H9 (cell line): ENCODE results near the gene FOXO1. TPM values are rescaled to one million over a fixed set of nuclear protein-coding genes. Genes with fewer than 3 reads are reported as not detected.

Source experiments
- DNase-seq: peaks from one replicate; pipeline ENCODE4 v3.0.0-alpha.2; 2017
- H2AFZ ChIP-seq: one replicate; pipeline ENCODE4 v1.6.1; 2013; ENCODE audit warnings: mild to moderate bottlenecking, low read length, control low read depth, moderate library complexity
- H2AK5ac ChIP-seq: 2 replicates; pipeline ENCODE4 v1.6.1; 2013; ENCODE audit warnings: low read length, control low read depth, mixed read lengths; ENCODE audit not compliant: insufficient read length
- H2BK120ac ChIP-seq: one replicate; pipeline ENCODE4 v1.6.1; 2013; ENCODE audit warnings: low read depth, mild to moderate bottlenecking, low read length, control low read depth, inconsistent platforms; ENCODE audit not compliant: poor library complexity, severe bottlenecking
- H2BK12ac ChIP-seq: 2 replicates; pipeline ENCODE4 v1.6.1; 2013; ENCODE audit warnings: low read length, control low read depth, mixed read lengths, low read depth; ENCODE audit not compliant: insufficient read length
- H2BK15ac ChIP-seq: 2 replicates; pipeline ENCODE4 v1.6.1; 2013; ENCODE audit warnings: low read depth, low read length, control low read depth
- H2BK20ac ChIP-seq: one replicate; pipeline ENCODE4 v1.6.1; 2013; ENCODE audit warnings: low read depth, mild to moderate bottlenecking, low read length, control low read depth, inconsistent platforms; ENCODE audit not compliant: poor library complexity, severe bottlenecking
- H2BK5ac ChIP-seq: 2 replicates; pipeline ENCODE4 v1.6.1; 2013; ENCODE audit warnings: low read length, control low read depth, mixed read lengths; ENCODE audit not compliant: insufficient read length
- H3K14ac ChIP-seq: 2 replicates; pipeline ENCODE4 v1.6.1; 2013; ENCODE audit warnings: low read length, control low read depth; ENCODE audit not compliant: insufficient read depth
- H3K18ac ChIP-seq: 2 replicates; pipeline ENCODE4 v1.6.1; 2013; ENCODE audit warnings: low read depth, mild to moderate bottlenecking, mixed read lengths, low read length, control low read depth; ENCODE audit not compliant: insufficient read length
- H3K23ac ChIP-seq: 2 replicates; pipeline ENCODE4 v1.6.1; 2013; ENCODE audit warnings: low read length, control low read depth, mixed read lengths, low read depth; ENCODE audit not compliant: insufficient read length
- H3K23me2 ChIP-seq: 2 replicates; pipeline ENCODE4 v1.6.1; 2013; ENCODE audit warnings: low read depth, mild to moderate bottlenecking, mixed read lengths, low read length, control low read depth; ENCODE audit not compliant: insufficient read length, poor library complexity, severe bottlenecking
- H3K27ac ChIP-seq: 2 replicates; pipeline ENCODE4 v1.5.1; 2013; ENCODE audit warnings: low read length, control low read depth, mixed read lengths, low read depth; ENCODE audit not compliant: insufficient read length
- H3K27me3 ChIP-seq: 2 replicates; pipeline ENCODE4 v1.6.1; 2013; ENCODE audit warnings: low read length, control low read depth, inconsistent platforms; ENCODE audit not compliant: insufficient read depth
- H3K4ac ChIP-seq: 2 replicates; pipeline ENCODE4 v1.6.1; 2013; ENCODE audit warnings: low read depth, mild to moderate bottlenecking, control low read depth, inconsistent platforms, low read length, moderate library complexity
- H3K4me1 ChIP-seq: 2 replicates; pipeline ENCODE4 v1.6.1; 2013; ENCODE audit warnings: low read length, control low read depth, inconsistent platforms; ENCODE audit not compliant: insufficient read depth
- H3K4me2 ChIP-seq: 2 replicates; pipeline ENCODE4 v1.6.1; 2013; ENCODE audit warnings: low read length, control low read depth, mixed read lengths; ENCODE audit not compliant: insufficient read length, insufficient read depth
- H3K56ac ChIP-seq: 2 replicates; pipeline ENCODE4 v1.6.1; 2013; ENCODE audit warnings: low read depth, mild to moderate bottlenecking, mixed read lengths, low read length, control low read depth; ENCODE audit not compliant: insufficient read length
- H3K79me1 ChIP-seq: 2 replicates; pipeline ENCODE4 v1.6.1; 2013; ENCODE audit warnings: low read depth, mild to moderate bottlenecking, moderate library complexity, low read length, control low read depth, inconsistent platforms; ENCODE audit not compliant: insufficient read depth, poor library complexity, severe bottlenecking
- H3K79me2 ChIP-seq: 2 replicates; pipeline ENCODE4 v1.6.1; 2013; ENCODE audit warnings: low read length, control low read depth, inconsistent platforms; ENCODE audit not compliant: insufficient read depth
- H3K9ac ChIP-seq: 2 replicates; pipeline ENCODE4 v1.6.1; 2013; ENCODE audit warnings: low read length, control low read depth, mixed read lengths; ENCODE audit not compliant: insufficient read length; ENCODE audit errors: extremely low read depth
- H3K9me3 ChIP-seq: one replicate; pipeline ENCODE4 v1.6.1; 2013; ENCODE audit warnings: low read depth, low read length, inconsistent platforms; ENCODE audit not compliant: control insufficient read depth
- H3T11ph ChIP-seq: one replicate; pipeline ENCODE4 v1.6.1; 2013; ENCODE audit warnings: mild to moderate bottlenecking, low read length, control low read depth, inconsistent platforms
- H4K20me1 ChIP-seq: one replicate; pipeline ENCODE4 v1.6.1; 2013; ENCODE audit not compliant: control insufficient read depth, insufficient read length, insufficient read depth
- H4K5ac ChIP-seq: 2 replicates; pipeline ENCODE4 v1.6.1; 2013; ENCODE audit warnings: low read depth, mild to moderate bottlenecking, mixed read lengths, low read length, control low read depth; ENCODE audit not compliant: insufficient read length
- H4K8ac ChIP-seq: replicated peaks from 2 replicates; pipeline ENCODE4 v1.6.1; 2013; ENCODE audit warnings: low read length, control low read depth, mixed read lengths, low read depth; ENCODE audit not compliant: insufficient read length
- H4K91ac ChIP-seq: 2 replicates; pipeline ENCODE4 v1.6.1; 2013; ENCODE audit warnings: low read depth, mild to moderate bottlenecking, moderate library complexity, mixed read lengths, low read length, control low read depth; ENCODE audit not compliant: insufficient read length
- H3K27ac Mint-ChIP-seq, 3 experiments: 2 replicates in 2 of 3; 3 replicates in 1 of 3; pipeline ENCODE4 v1.8.0; 2020 to 2021; ENCODE audit warnings: mixed read lengths in 3 of 3, mild to moderate bottlenecking in 1 of 3, moderate library complexity in 1 of 3
- H3K27me3 Mint-ChIP-seq: 2 replicates; pipeline ENCODE4 v1.8.0; 2021; ENCODE audit warnings: low read depth, mild to moderate bottlenecking, moderate library complexity, mixed read lengths
- H3K36me3 Mint-ChIP-seq, 3 experiments: 2 replicates in 2 of 3; 3 replicates in 1 of 3; pipeline ENCODE4 v1.8.0; 2020 to 2021; ENCODE audit warnings: low read depth in 3 of 3, mixed read lengths in 3 of 3; ENCODE audit not compliant: insufficient read depth in 1 of 3
- H3K4me1 Mint-ChIP-seq, 2 experiments: 2 replicates each; pipeline ENCODE4 v1.8.0; 2020; ENCODE audit warnings: mixed read lengths in 2 of 2
- H3K4me3 Mint-ChIP-seq, 2 experiments: 2 replicates in 1 of 2; 3 replicates in 1 of 2; pipeline ENCODE4 v1.8.0; 2020 to 2021; ENCODE audit warnings: mild to moderate bottlenecking in 2 of 2, mixed read lengths in 2 of 2, moderate library complexity in 1 of 2
- H3K9me3 Mint-ChIP-seq, 2 experiments: 2 replicates in 1 of 2; 3 replicates in 1 of 2; pipeline ENCODE4 v1.8.0; 2020; ENCODE audit warnings: mild to moderate bottlenecking in 2 of 2, mixed read lengths in 2 of 2, moderate library complexity in 1 of 2
- WGBS: extraction: QIAGEN DNeasy Blood & Tissue Kit; methylation state at CpG from one replicate; pipeline ENCODE4 v1.1.7; 2013; ENCODE audit warnings: missing lambda C conversion rate, low lambda C conversion rate, mixed read lengths; ENCODE audit not compliant: insufficient read length; ENCODE audit errors: extremely low coverage; 5-methylcytosine and 5-hydroxymethylcytosine counted together
- total RNA-seq: library from RNA; stranded (reverse); gene quantifications from 2 replicates; pipeline ENCODE4 v1.2.1, GENCODE V29; 2021
- TF ChIP-seq, protein P1 (sequence below): fragments of 200-600 bp; sonication (generic); conservative IDR thresholded peaks from 3 replicates; pipeline ENCODE4 v1.8.0; 2021; ENCODE audit warnings: antibody characterized with exemption, mild to moderate bottlenecking

FOXO1 gene
- total RNA-seq, 1 experiment from 2014 or later: 44.6 TPM

DNA sequence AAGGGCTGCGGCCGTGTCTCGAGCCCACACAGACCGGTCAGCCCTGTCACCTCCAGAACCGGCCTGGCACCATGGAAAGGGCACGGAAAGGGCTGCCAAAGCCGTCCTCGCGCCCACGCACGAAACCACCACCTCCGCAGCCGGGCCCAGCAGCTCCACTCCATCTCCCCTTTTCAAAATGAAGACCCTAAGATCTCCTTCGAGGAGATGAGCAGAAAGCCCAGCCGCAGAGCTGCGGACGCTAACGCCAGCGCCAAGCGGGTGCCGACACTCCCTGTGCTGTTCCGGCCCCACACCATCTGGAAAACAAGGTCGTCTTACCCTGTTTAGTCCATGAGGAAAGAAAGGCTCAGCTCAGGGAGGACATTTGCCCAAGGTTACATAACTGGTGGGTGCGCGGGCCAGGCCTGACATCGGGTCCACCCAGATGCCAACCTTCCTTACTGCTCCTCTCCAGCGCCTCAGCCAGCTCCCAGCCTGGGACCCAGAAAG is 131.1 kb downstream of the FOXO1 start:
- Mint-ChIP-seq H3K4me3 (no peak overlapping the region), H3K4me1 (peaks cover 25 to 26% of the 10 kb centered on the region in 2 experiments), H3K9me3 (peaks cover 0 to 4% of the 10 kb centered on the region in 2 experiments; a peak in 2 of 5 replicates), H3K36me3 (peaks cover 0 to 6% (median 0%) of the 10 kb centered on the region in 3 experiments; a peak in 2 of 7 replicates), H3K27ac (no peak overlapping the region), H3K27me3 (no peaks in the 10 kb centered on the region)
- peaks cover 6% of the 10 kb centered on the region; the same call in 1 of the 2 replicates for H3K4me1 ChIP-seq
- H3K27me3 ChIP-seq: no peaks in the 10 kb centered on the region
- no peak overlapping the region for H3K4me2 ChIP-seq
- H3K9ac ChIP-seq: no peak overlapping the region
- H2BK12ac ChIP-seq: no peak overlapping the region
- H2BK120ac ChIP-seq: no peak overlapping the region
- no CpG with 5 or more reads among the region's 27 CpGs for WGBS
- no peak overlapping the region for H3K18ac ChIP-seq
- no peak overlapping the region for H3K27ac ChIP-seq
- H3T11ph ChIP-seq: no peak overlapping the region
- no peaks in the 10 kb centered on the region for H4K20me1 ChIP-seq
- no peak overlapping the region for H3K56ac ChIP-seq
- no peak overlapping the region for H2AK5ac ChIP-seq
- H3K23ac ChIP-seq: no peak overlapping the region
- H4K5ac ChIP-seq: no peak overlapping the region
- no peaks in the 10 kb centered on the region for H3K9me3 ChIP-seq
- H2AFZ ChIP-seq: no peak overlapping the region
- no peaks in the 10 kb centered on the region for H3K79me2 ChIP-seq
- H3K23me2 ChIP-seq: no peaks in the 10 kb centered on the region
- no peak overlapping the region for H3K4ac ChIP-seq
- no peak overlapping the region for H4K8ac ChIP-seq
- H2BK20ac ChIP-seq: no peak overlapping the region
- H4K91ac ChIP-seq: no peak overlapping the region
- H2BK15ac ChIP-seq: no peak overlapping the region
- no peak overlapping the region for H2BK5ac ChIP-seq
- DNase-seq: no peak
- no peaks in the 10 kb centered on the region for H3K79me1 ChIP-seq
- TF ChIP-seq, protein P1, sequence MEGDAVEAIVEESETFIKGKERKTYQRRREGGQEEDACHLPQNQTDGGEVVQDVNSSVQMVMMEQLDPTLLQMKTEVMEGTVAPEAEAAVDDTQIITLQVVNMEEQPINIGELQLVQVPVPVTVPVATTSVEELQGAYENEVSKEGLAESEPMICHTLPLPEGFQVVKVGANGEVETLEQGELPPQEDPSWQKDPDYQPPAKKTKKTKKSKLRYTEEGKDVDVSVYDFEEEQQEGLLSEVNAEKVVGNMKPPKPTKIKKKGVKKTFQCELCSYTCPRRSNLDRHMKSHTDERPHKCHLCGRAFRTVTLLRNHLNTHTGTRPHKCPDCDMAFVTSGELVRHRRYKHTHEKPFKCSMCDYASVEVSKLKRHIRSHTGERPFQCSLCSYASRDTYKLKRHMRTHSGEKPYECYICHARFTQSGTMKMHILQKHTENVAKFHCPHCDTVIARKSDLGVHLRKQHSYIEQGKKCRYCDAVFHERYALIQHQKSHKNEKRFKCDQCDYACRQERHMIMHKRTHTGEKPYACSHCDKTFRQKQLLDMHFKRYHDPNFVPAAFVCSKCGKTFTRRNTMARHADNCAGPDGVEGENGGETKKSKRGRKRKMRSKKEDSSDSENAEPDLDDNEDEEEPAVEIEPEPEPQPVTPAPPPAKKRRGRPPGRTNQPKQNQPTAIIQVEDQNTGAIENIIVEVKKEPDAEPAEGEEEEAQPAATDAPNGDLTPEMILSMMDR: no peak
- no peak overlapping the region for H3K14ac ChIP-seq
